ENCODE results near the gene AP4M1.

The AP4M1 gene

DNA sequence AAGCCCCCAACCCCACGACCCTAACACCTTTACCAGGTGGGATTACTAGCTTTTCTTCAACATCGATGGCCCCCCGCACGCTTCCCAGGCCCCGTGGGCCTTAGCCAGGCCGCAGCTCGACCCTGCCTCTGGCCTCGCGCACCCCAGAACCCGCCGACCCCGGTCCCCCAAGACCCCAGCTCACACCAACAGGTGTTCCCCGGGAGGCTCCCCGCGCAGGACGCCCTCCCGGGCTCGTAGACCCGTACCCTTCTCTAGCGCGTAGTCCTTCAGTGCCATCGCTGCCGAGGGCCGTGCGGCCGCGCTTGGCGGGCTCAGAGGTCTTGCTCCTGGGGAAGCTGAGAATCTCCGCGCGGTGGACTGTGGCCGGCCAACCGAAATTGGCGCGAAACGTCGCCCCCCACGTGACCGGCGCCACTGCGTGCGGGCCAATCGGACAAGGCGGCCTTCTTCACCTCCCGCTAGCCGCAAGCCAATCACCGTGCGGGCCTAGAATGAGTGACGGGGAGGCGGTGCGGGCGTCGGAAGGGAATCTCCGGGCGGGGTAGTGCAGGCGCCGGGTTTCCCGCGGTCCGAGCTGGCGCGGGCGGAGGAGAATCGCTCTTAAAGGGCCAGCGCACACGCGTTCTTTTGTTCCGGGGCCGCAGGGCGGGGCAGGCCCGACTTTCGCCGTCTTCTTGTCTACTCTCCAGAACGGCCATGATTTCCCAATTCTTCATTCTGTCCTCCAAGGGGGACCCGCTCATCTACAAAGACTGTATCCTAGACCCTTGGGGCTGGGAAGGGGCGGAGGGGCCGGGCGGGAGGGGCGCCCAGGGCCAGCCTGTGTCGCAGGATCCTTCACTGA lies at the start of gene AP4M1, which contains the start of gene MCM7 (continued):
- peak; percentile 78 for TF ChIP-seq ZBTB8A (tag by site-specific recombination; IDR thresholded peaks at IDR 0.05)
- TF ChIP-seq ZNF747 (tag by site-specific recombination; IDR thresholded peaks at IDR 0.05), result no peak
- TF ChIP-seq ZNF175 (tag by site-specific recombination; IDR thresholded peaks at IDR 0.05), result no peak
- no peak for TF ChIP-seq TRIM28 (IDR thresholded peaks at IDR 0.05; ENCODE audit: borderline replicate concordance, low read length)
- TF ChIP-seq, protein P1, sequence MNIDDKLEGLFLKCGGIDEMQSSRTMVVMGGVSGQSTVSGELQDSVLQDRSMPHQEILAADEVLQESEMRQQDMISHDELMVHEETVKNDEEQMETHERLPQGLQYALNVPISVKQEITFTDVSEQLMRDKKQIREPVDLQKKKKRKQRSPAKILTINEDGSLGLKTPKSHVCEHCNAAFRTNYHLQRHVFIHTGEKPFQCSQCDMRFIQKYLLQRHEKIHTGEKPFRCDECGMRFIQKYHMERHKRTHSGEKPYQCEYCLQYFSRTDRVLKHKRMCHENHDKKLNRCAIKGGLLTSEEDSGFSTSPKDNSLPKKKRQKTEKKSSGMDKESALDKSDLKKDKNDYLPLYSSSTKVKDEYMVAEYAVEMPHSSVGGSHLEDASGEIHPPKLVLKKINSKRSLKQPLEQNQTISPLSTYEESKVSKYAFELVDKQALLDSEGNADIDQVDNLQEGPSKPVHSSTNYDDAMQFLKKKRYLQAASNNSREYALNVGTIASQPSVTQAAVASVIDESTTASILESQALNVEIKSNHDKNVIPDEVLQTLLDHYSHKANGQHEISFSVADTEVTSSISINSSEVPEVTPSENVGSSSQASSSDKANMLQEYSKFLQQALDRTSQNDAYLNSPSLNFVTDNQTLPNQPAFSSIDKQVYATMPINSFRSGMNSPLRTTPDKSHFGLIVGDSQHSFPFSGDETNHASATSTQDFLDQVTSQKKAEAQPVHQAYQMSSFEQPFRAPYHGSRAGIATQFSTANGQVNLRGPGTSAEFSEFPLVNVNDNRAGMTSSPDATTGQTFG (tag by site-specific recombination; IDR thresholded peaks at IDR 0.05; ENCODE audit: borderline replicate concordance), result no peak
- peak; percentile 73 for TF ChIP-seq ZNF76 (tag by site-specific recombination; IDR thresholded peaks at IDR 0.05; ENCODE audit: borderline replicate concordance, low read depth)
- TF ChIP-seq ZNF792 (tag by site-specific recombination; IDR thresholded peaks at IDR 0.05), result no peak
- TF ChIP-seq, protein P2, sequence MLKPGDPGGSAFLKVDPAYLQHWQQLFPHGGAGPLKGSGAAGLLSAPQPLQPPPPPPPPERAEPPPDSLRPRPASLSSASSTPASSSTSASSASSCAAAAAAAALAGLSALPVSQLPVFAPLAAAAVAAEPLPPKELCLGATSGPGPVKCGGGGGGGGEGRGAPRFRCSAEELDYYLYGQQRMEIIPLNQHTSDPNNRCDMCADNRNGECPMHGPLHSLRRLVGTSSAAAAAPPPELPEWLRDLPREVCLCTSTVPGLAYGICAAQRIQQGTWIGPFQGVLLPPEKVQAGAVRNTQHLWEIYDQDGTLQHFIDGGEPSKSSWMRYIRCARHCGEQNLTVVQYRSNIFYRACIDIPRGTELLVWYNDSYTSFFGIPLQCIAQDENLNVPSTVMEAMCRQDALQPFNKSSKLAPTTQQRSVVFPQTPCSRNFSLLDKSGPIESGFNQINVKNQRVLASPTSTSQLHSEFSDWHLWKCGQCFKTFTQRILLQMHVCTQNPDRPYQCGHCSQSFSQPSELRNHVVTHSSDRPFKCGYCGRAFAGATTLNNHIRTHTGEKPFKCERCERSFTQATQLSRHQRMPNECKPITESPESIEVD (tag by site-specific recombination; IDR thresholded peaks at IDR 0.05), result no peak
- TF ChIP-seq, protein P3, sequence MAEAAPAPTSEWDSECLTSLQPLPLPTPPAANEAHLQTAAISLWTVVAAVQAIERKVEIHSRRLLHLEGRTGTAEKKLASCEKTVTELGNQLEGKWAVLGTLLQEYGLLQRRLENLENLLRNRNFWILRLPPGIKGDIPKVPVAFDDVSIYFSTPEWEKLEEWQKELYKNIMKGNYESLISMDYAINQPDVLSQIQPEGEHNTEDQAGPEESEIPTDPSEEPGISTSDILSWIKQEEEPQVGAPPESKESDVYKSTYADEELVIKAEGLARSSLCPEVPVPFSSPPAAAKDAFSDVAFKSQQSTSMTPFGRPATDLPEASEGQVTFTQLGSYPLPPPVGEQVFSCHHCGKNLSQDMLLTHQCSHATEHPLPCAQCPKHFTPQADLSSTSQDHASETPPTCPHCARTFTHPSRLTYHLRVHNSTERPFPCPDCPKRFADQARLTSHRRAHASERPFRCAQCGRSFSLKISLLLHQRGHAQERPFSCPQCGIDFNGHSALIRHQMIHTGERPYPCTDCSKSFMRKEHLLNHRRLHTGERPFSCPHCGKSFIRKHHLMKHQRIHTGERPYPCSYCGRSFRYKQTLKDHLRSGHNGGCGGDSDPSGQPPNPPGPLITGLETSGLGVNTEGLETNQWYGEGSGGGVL (tag by site-specific recombination; IDR thresholded peaks at IDR 0.05), result no peak
- peak; percentile 87; the same call in 1 of the 2 replicates for TF ChIP-seq ZFP37 (tag by site-specific recombination; IDR thresholded peaks at IDR 0.05)
- no peak for TF ChIP-seq ZNF426 (tag by site-specific recombination; IDR thresholded peaks at IDR 0.05)
- no peak for TF ChIP-seq ZNF670 (tag by site-specific recombination; IDR thresholded peaks at IDR 0.05; ENCODE audit: low read depth)
- TF ChIP-seq ZBTB7A (tag by site-specific recombination; IDR thresholded peaks at IDR 0.05; ENCODE audit: low read depth), result peak; percentile 49; the same call in 1 of the 2 replicates
- TF ChIP-seq, protein P4, sequence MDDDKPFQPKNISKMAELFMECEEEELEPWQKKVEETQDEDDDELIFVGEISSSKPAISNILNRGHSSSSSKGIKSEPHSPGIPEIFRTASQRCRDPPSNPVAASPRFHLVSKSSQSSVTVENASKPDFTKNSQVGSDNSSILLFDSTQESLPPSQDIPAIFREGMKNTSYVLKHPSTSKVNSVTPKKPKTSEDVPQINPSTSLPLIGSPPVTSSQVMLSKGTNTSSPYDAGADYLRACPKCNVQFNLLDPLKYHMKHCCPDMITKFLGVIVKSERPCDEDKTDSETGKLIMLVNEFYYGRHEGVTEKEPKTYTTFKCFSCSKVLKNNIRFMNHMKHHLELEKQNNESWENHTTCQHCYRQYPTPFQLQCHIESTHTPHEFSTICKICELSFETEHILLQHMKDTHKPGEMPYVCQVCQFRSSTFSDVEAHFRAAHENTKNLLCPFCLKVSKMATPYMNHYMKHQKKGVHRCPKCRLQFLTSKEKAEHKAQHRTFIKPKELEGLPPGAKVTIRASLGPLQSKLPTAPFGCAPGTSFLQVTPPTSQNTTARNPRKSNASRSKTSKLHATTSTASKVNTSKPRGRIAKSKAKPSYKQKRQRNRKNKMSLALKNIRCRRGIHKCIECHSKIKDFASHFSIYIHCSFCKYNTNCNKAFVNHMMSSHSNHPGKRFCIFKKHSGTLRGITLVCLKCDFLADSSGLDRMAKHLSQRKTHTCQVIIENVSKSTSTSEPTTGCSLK (tag by site-specific recombination; IDR thresholded peaks at IDR 0.05), result no peak
- peak; percentile 62 for TF ChIP-seq ZFHX2 (tag by site-specific recombination; conservative IDR thresholded peaks at IDR 0.05)
- no peak for TF ChIP-seq ZNF202 (tag by site-specific recombination; IDR thresholded peaks at IDR 0.05; ENCODE audit: borderline replicate concordance)
- TF ChIP-seq, protein P5, sequence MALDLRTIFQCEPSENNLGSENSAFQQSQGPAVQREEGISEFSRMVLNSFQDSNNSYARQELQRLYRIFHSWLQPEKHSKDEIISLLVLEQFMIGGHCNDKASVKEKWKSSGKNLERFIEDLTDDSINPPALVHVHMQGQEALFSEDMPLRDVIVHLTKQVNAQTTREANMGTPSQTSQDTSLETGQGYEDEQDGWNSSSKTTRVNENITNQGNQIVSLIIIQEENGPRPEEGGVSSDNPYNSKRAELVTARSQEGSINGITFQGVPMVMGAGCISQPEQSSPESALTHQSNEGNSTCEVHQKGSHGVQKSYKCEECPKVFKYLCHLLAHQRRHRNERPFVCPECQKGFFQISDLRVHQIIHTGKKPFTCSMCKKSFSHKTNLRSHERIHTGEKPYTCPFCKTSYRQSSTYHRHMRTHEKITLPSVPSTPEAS (tag by site-specific recombination; IDR thresholded peaks at IDR 0.05), result 0 out of 2 replicates have a peak, but pooled peaks have one; percentile 9
- peak; percentile 31; the same call in 1 of the 2 replicates for TF ChIP-seq ZNF843 (tag by site-specific recombination; IDR thresholded peaks at IDR 0.05)
- TF ChIP-seq, protein P6, sequence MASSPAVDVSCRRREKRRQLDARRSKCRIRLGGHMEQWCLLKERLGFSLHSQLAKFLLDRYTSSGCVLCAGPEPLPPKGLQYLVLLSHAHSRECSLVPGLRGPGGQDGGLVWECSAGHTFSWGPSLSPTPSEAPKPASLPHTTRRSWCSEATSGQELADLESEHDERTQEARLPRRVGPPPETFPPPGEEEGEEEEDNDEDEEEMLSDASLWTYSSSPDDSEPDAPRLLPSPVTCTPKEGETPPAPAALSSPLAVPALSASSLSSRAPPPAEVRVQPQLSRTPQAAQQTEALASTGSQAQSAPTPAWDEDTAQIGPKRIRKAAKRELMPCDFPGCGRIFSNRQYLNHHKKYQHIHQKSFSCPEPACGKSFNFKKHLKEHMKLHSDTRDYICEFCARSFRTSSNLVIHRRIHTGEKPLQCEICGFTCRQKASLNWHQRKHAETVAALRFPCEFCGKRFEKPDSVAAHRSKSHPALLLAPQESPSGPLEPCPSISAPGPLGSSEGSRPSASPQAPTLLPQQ (tag by site-specific recombination; IDR thresholded peaks at IDR 0.05), result no peak
- no peak for TF ChIP-seq ZNF791 (tag by site-specific recombination; IDR thresholded peaks at IDR 0.05)
- TF ChIP-seq ZNF184 (tag by site-specific recombination; IDR thresholded peaks at IDR 0.05), result no peak
- TF ChIP-seq, protein P7, sequence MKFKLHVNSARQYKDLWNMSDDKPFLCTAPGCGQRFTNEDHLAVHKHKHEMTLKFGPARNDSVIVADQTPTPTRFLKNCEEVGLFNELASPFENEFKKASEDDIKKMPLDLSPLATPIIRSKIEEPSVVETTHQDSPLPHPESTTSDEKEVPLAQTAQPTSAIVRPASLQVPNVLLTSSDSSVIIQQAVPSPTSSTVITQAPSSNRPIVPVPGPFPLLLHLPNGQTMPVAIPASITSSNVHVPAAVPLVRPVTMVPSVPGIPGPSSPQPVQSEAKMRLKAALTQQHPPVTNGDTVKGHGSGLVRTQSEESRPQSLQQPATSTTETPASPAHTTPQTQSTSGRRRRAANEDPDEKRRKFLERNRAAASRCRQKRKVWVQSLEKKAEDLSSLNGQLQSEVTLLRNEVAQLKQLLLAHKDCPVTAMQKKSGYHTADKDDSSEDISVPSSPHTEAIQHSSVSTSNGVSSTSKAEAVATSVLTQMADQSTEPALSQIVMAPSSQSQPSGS (tag by site-specific recombination; IDR thresholded peaks at IDR 0.05; ENCODE audit: low read depth), result no peak
- TF ChIP-seq ZNF174 (tag by site-specific recombination; IDR thresholded peaks at IDR 0.05), result no peak
- TF ChIP-seq, protein P8, sequence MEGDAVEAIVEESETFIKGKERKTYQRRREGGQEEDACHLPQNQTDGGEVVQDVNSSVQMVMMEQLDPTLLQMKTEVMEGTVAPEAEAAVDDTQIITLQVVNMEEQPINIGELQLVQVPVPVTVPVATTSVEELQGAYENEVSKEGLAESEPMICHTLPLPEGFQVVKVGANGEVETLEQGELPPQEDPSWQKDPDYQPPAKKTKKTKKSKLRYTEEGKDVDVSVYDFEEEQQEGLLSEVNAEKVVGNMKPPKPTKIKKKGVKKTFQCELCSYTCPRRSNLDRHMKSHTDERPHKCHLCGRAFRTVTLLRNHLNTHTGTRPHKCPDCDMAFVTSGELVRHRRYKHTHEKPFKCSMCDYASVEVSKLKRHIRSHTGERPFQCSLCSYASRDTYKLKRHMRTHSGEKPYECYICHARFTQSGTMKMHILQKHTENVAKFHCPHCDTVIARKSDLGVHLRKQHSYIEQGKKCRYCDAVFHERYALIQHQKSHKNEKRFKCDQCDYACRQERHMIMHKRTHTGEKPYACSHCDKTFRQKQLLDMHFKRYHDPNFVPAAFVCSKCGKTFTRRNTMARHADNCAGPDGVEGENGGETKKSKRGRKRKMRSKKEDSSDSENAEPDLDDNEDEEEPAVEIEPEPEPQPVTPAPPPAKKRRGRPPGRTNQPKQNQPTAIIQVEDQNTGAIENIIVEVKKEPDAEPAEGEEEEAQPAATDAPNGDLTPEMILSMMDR (tag by site-specific recombination; IDR thresholded peaks at IDR 0.05), result 0 out of 2 replicates have a peak, but pooled peaks have one; percentile 5
